OCI-LY1 (cell line): ENCODE data around the gene IDUA.

Source experiments
- H2AFZ ChIP-seq: fragments of 200-600 bp; sonication (generic), shearing (Covaris generic); 2 replicates; pipeline ENCODE4 v1.6.0; 2014; ENCODE audit warnings: antibody characterized with exemption, mild to moderate bottlenecking, low read length
- H3F3A ChIP-seq: fragments of 200-600 bp; sonication (generic), shearing (Covaris generic); 2 replicates; pipeline ENCODE4 v1.6.0; 2014; ENCODE audit warnings: mild to moderate bottlenecking, antibody characterized with exemption, low read length, moderate library complexity; ENCODE audit not compliant: insufficient read depth
- H3K27ac ChIP-seq: fragments of 200-600 bp; sonication (generic); 2 replicates; pipeline ENCODE4 v1.5.1; 2014; ENCODE audit warnings: low read length, mixed run types, mild to moderate bottlenecking, low read depth; ENCODE audit not compliant: poor library complexity, severe bottlenecking
- H3K27me3 ChIP-seq: fragments of 200-600 bp; sonication (generic); 2 replicates; pipeline ENCODE4 v1.6.0; 2014; ENCODE audit warnings: antibody characterized with exemption, mild to moderate bottlenecking, low read length, moderate library complexity; ENCODE audit not compliant: insufficient read depth
- H3K36me3 ChIP-seq: fragments of 200-600 bp; sonication (generic); 2 replicates; pipeline ENCODE4 v1.6.1; 2014; ENCODE audit warnings: mild to moderate bottlenecking, antibody characterized with exemption, low read length, moderate library complexity, mixed read lengths; ENCODE audit not compliant: insufficient read depth
- H3K4me1 ChIP-seq: fragments of 200-600 bp; sonication (generic); 2 replicates; pipeline ENCODE4 v1.5.1; 2014; ENCODE audit warnings: mild to moderate bottlenecking, low read length, moderate library complexity; ENCODE audit not compliant: insufficient read depth, severe bottlenecking
- H3K4me2 ChIP-seq: fragments of 200-600 bp; sonication (generic), shearing (Covaris generic); 2 replicates; pipeline ENCODE4 v1.6.1; 2014; ENCODE audit warnings: low read length
- H3K4me3 ChIP-seq: fragments of 200-600 bp; sonication (generic); 2 replicates; pipeline ENCODE4 v1.5.1; 2014; ENCODE audit warnings: low read length, low read depth, mild to moderate bottlenecking, mixed read lengths; ENCODE audit not compliant: poor library complexity, severe bottlenecking
- H3K79me2 ChIP-seq: fragments of 200-600 bp; shearing (Covaris generic); 2 replicates; pipeline ENCODE4 v1.6.1; 2016; ENCODE audit warnings: mixed run types, low read length, mixed read lengths; ENCODE audit not compliant: insufficient read depth
- H3K9ac ChIP-seq: fragments of 200-600 bp; sonication (generic), shearing (Covaris generic); 2 replicates; pipeline ENCODE4 v1.6.1; 2014; ENCODE audit warnings: mild to moderate bottlenecking, low read length, mixed read lengths
- H3K9me2 ChIP-seq: fragments of 200-600 bp; sonication (generic), shearing (Covaris generic); 2 replicates; pipeline ENCODE4 v1.6.1; 2014; ENCODE audit warnings: low read depth, mild to moderate bottlenecking, low read length, mixed read lengths
- H3K9me3 ChIP-seq: fragments of 200-600 bp; shearing (Covaris generic); 2 replicates; pipeline ENCODE4 v1.6.1; 2014; ENCODE audit warnings: low read length, mixed read lengths
- H4K20me1 ChIP-seq: fragments of 200-600 bp; sonication (generic), shearing (Covaris generic); 2 replicates; pipeline ENCODE4 v1.6.0; 2016; ENCODE audit warnings: mild to moderate bottlenecking, low read length; ENCODE audit not compliant: insufficient read depth
- EZH2 ChIP-seq: fragments of 200-600 bp; sonication (generic), shearing (Covaris generic); IDR thresholded peaks from 2 replicates; pipeline ENCODE4 v1.8.0; 2017; ENCODE audit warnings: borderline replicate concordance, mixed run types, mild to moderate bottlenecking, antibody characterized with exemption, low read length, moderate library complexity, mixed read lengths
- TF ChIP-seq, protein P1 (sequence below): fragments of 200-600 bp; sonication (generic), shearing (Covaris generic); IDR thresholded peaks from 2 replicates; pipeline ENCODE4 v1.5.1; 2017; ENCODE audit warnings: mild to moderate bottlenecking, antibody characterized with exemption, low read length, moderate library complexity, mixed read lengths

The IDUA gene

GRCh38 chr4:946103-946450 lies 40.8 kb upstream of the IDUA start:
- Histone ChIP-seq H3K9ac (no peak overlapping the region), H3K27me3 (no peaks in the 10 kb centered on the region), H3K4me1 (no peaks in the 10 kb centered on the region), H3K27ac (no peak overlapping the region), H3K9me3 (no peaks in the 10 kb centered on the region), H3F3A (no peaks in the 10 kb centered on the region), H3K79me2 (no peaks in the 10 kb centered on the region), H4K20me1 (no peaks in the 10 kb centered on the region), H2AFZ (no peak overlapping the region), H3K36me3 (no peaks in the 10 kb centered on the region), H3K4me2 (no peak overlapping the region; the same call in 1 of the 2 replicates), H3K4me3 (no peak overlapping the region), H3K9me2 (no peaks in the 10 kb centered on the region)
- TF ChIP-seq, protein P1, sequence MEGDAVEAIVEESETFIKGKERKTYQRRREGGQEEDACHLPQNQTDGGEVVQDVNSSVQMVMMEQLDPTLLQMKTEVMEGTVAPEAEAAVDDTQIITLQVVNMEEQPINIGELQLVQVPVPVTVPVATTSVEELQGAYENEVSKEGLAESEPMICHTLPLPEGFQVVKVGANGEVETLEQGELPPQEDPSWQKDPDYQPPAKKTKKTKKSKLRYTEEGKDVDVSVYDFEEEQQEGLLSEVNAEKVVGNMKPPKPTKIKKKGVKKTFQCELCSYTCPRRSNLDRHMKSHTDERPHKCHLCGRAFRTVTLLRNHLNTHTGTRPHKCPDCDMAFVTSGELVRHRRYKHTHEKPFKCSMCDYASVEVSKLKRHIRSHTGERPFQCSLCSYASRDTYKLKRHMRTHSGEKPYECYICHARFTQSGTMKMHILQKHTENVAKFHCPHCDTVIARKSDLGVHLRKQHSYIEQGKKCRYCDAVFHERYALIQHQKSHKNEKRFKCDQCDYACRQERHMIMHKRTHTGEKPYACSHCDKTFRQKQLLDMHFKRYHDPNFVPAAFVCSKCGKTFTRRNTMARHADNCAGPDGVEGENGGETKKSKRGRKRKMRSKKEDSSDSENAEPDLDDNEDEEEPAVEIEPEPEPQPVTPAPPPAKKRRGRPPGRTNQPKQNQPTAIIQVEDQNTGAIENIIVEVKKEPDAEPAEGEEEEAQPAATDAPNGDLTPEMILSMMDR = no peak
- TF ChIP-seq EZH2 = no peak

- no peak for TF ChIP-seq EZH2
- TF ChIP-seq, protein P1 = no peak
- H3K4me3 ChIP-seq = no peak overlapping the region
- H4K20me1 ChIP-seq = no peaks in the 10 kb centered on the region
- no peaks in the 10 kb centered on the region for H3K4me1 ChIP-seq
- H3K27ac ChIP-seq = no peak overlapping the region
- H2AFZ ChIP-seq = no peak overlapping the region
- H3K36me3 ChIP-seq = no peaks in the 10 kb centered on the region
- no peaks in the 10 kb centered on the region for H3K79me2 ChIP-seq
- H3K9ac ChIP-seq = no peak overlapping the region; the same call in 1 of the 2 replicates
- H3K4me2 ChIP-seq = no peak overlapping the region; the same call in 1 of the 2 replicates
- H3K9me2 ChIP-seq = no peaks in the 10 kb centered on the region
- no peaks in the 10 kb centered on the region for H3K27me3 ChIP-seq
- no peaks in the 10 kb centered on the region for H3K9me3 ChIP-seq
- no peaks in the 10 kb centered on the region for H3F3A ChIP-seq
Observed at GRCh38 chr4:946517-947471, 40.0 kb upstream of the IDUA start.

DNA sequence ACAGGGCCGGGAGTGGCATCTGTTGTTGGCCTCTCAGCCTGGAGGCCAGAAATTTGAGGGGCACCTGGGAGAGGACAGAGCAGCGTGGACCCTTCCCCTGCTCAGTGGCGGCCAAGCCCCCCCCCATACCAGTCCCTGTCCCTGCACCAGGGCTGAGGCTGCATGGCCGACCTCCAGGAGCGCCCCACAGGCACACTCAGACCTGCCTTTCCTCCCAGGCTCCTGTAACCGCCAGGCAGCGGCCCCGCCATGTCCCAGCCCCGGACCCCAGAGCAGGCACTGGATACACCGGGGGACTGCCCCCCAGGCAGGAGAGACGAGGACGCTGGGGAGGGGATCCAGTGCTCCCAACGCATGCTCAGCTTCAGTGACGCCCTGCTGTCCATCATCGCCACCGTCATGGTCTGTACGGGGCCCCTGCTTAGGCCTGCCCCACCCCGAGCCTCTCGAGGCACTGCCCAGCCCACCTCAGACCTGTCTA lies 39.3 kb upstream of the IDUA start:
- Histone ChIP-seq H3K79me2 (no peaks in the 10 kb centered on the region), H3K9me3 (no peaks in the 10 kb centered on the region), H3F3A (no peaks in the 10 kb centered on the region), H3K27me3 (no peaks in the 10 kb centered on the region), H3K36me3 (no peaks in the 10 kb centered on the region), H3K4me2 (no peak overlapping the region), H2AFZ (no peak overlapping the region), H3K27ac (no peak overlapping the region), H3K9me2 (no peaks in the 10 kb centered on the region), H3K4me3 (no peak overlapping the region), H4K20me1 (no peaks in the 10 kb centered on the region), H3K4me1 (no peaks in the 10 kb centered on the region), H3K9ac (no peak overlapping the region)
- TF ChIP-seq, protein P1 = no peak
- TF ChIP-seq EZH2 = no peak
